ENCODE measurements around the gene EEIG1.

EEIG1 gene

DNA sequence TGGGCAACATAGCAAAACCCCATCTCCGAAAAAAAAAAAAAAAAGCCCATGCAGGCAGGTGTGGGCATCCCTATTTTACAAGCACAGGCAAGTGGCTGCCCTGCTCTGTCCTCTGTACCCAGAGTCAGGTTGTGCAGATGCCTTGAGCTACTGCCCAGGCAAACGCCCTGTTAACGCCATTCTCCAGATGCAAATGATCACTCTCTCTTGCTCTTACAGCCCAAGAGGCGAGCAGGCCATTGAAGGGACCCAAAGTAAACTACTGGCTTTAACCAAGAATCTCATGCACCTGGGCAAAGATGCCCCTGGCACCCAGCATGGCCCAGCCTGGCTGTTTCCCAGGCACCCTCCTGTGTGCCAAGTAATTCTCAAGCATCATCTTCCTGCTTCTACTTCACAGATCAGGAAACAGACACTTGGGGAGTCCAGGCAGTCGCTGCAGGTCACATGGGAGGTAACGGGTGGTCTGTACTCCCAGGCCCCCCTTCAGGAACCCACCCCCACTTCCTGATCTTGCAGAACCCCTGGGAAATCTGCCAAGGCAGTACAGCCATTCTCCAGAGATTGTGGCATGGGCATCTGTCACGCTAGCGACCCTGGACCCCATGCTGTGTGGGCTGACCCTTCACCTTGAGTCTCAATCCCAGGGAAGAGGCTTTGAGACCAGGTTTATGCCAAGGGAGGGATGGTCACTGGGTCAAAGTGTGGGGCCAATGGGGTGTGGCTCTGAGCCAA is 14.2 kb downstream of the EEIG1 start:
- peak; percentile 10 for DNase-seq
- in situ Hi-C loops (cut with HindIII; ENCODE audit: low pct_ligation_motif_present, low pct_unique_long_range_greater_than_20kb, low sequenced_read_pairs) = no loop called here

DNA sequence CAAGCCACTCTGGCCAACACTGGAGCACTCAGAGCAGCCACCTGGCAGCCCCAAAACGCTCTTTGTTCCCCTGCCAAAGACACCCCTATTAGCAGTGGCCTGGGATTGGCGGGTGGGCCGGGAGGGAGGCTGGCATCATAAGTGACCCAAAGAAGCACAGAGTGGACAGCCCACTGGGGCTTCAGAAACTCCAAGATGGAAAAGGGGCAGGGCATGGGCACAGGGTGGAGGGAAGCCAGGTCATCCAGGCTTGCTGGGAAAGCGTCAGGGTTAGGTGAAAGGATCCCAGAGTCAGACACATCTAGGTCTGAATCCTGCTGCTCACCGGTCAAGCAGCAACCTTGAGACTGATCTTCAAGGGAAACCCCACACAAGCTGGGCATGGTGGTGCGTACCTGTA is 14.8 kb downstream of the EEIG1 start:
- no peak for DNase-seq
- in situ Hi-C loops (cut with HindIII; ENCODE audit: low pct_ligation_motif_present, low pct_unique_long_range_greater_than_20kb, low sequenced_read_pairs) = no loop called here

DNA sequence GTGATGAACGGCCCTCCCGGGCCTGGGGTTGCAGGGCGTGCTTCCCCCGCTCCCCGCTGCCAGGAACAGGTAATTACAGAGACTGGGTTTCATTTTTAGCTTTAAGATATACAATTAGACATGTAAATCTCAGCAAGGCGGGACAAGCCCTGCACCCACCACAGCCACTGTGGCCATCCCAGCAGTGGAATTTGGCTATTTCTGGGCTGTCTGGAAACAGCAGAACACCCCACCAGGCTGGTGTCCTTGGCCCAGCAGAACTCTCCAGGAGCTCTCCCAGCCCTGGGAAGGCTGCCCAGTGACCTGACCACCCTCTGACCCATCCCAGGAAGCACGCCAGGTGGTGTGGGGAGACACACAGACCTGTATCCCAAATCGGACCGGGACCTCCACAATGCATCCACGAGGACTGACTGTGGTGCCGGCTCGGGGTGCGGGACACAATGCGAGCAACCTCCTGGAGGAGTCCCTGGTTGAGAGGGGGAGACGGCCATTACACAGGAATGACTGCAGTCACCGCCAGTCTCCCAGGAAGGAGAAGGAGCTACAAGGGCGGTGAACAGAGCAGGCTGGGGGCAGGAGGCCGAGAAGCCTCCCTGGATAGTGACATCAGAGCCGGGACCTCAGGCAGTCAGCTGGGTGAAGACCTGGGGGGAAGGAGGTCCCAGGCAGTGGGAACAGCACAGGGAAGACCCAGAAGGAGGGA is 17.3 kb downstream of the EEIG1 start:
- in situ Hi-C loops (cut with HindIII; ENCODE audit: low pct_ligation_motif_present, low pct_unique_long_range_greater_than_20kb, low sequenced_read_pairs) = no loop called here
- no peak for DNase-seq

DNA sequence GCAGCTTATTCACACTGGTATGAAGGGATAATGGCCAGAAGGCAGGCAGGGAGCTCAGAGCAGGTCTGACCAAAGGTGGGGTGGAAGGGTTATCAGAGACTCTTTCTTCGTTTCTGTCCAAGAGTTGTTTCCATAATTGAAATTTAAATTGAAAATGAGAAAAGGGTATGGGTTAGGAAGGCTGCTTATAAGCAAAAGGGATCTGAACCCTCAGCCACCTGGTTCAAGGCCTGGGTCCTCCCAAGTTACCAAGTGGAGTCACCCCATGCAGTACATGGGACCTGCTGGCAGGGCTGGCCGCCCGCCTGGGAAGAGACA is 17.8 kb downstream of the EEIG1 start:
- in situ Hi-C loops (cut with HindIII; ENCODE audit: low pct_ligation_motif_present, low pct_unique_long_range_greater_than_20kb, low sequenced_read_pairs) = no loop called here
- DNase-seq = no peak

DNA sequence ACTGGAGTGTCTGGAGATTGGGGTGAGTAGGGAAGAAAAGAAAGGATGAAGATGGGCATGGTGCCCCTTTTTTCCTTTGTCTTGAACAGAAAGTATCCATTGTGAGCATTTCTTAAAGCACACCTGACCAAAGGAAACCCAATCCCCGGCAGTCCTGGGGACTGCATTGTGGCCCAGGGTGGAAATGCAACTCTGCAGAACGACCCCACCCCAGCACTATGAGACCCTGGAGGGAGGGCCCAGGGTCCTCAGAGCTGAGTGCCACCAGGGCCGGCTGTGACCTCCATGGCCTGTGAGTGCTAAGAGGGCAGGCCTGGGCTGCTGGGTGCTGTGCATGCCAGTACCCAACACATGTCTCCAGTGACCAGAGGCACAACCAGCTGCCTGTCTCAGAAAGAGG is 18.5 kb downstream of the EEIG1 start:
- no peak for DNase-seq
- in situ Hi-C loops (cut with HindIII; ENCODE audit: low pct_ligation_motif_present, low pct_unique_long_range_greater_than_20kb, low sequenced_read_pairs) = no loop called here

DNA sequence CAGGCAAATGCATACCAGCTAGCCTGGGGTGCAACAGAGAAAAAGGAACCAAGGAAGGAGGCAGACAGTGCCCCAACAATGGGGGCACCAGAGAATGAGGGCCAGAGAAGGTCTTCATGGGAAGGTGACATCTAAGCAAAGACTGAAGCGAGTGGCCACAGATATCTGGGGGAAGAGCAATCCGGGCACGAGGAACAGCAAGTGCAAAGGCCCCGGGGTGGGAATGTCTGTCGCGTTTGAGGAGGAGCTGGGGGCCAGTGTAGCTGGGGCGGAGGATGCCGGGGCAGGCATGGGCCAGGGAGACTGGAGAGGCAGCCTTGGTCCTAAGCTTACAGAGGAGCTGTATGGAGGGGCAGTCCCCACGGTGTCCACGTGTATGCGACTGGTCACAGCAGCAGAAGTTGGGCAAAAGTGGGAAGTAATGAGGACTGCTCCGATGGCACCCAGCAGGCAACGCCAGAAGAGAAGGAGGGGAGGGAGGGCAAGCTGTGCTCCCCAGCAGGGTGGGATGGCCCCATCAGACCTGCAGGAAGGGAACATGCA is 19.1 kb downstream of the EEIG1 start:
- in situ Hi-C loops (cut with HindIII; ENCODE audit: low pct_ligation_motif_present, low pct_unique_long_range_greater_than_20kb, low sequenced_read_pairs) = no loop called here
- no peak for DNase-seq

DNA sequence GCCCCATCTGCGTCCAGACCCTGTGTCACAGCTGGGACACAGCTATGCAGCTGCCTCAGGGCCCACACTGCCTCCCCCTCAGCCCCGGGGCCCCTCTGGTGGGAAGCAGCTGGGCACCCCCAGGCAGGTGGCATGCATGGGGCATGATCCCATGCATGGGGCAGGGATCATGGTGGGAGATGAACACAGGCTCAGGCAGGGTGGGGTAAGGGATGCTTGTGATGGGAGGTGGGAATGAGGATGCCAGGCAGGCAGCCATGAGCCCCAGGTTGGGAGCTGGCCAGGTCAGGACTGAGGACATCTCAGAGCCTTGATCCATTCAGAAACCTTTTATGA is 19.7 kb downstream of the EEIG1 start:
- DNase-seq = no peak
- in situ Hi-C loops (cut with HindIII; ENCODE audit: low pct_ligation_motif_present, low pct_unique_long_range_greater_than_20kb, low sequenced_read_pairs) = no loop called here

DNA sequence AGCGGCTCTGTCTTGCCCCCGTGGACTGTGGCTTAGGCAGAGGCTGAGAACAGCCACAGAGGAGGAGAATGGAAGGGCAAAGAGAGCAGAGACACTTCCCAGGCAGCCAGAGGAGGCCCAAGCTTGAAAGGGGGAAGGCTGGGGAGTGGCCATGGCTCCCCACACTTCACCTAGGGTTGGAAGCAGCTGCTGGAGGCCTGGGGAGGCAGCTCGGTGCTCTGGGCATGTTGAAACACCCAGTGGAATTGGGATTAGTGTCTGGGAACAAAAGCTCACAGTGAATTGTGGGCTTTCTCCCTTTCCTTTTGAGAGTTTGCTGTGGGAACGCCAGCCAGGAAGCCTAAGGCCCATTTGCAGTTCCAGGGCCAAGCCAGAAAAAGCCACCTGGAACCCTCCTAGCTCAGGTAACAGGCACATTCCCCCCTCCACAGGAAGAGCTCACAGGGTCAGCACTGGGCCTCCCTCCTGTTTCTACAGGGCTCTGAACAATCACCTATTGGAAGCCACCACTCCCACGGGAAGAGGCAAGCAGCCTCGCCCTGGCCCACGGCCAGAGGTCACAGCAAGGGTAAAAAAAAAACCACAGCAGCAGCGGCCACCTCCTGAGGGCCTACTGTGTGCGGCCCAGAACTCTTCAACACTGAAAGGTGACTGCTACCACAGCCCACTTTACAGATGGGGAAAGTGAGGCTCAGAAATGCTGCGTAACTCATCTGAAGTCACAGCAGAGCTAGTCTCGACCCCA is 20.2 kb downstream of the EEIG1 start:
- no peak for DNase-seq
- in situ Hi-C loops (cut with HindIII; ENCODE audit: low pct_ligation_motif_present, low pct_unique_long_range_greater_than_20kb, low sequenced_read_pairs) = no loop called here

DNA sequence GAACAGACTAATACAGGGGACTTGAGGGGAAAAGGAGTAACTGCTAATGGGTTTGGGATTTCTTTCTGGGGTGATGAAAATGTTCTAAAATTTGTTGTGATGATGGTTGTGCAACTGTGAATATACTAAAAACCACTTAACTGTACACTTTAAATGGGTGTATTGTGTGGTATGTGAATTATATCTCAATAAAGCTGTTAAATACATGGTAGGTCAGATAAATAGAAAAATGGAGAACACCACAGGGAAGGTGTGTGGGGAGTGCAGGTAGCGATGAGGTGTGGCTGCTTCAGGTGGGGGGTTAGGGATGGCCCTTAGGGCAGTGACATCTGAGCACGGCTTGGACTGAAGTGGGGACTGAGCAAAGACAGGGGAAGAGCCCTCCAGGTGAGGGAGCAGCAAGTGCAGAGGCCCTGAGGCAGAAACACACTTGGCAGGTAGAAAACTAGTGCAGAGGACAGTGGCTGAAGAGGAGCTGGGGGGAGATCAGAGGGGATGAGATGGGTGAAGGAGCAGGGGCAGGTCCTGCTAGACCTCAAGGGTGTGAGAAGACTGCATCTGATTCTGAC is 20.9 kb downstream of the EEIG1 start:
- no peak for DNase-seq
- in situ Hi-C loops (cut with HindIII; ENCODE audit: low pct_ligation_motif_present, low pct_unique_long_range_greater_than_20kb, low sequenced_read_pairs) = no loop called here

DNA sequence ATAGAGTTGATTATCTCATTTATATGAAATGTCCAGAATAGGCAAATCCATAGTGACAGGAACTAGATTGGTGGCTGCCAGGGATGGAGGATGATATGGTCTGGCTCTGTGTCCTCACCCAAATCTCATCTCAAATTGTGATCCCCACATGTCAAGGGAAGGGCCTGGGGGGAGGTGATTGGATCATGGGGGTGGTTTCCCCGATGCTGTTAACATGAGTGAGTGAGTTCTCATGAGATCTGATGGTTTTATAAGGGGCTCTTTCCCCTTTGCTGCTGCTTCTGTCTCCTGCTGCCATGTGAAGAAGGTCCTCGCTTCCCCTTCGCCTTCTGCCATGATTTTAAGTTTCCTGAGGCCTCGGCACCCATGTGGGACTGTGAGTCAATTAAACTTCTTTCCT is 21.4 kb downstream of the EEIG1 start:
- in situ Hi-C loops (cut with HindIII; ENCODE audit: low pct_ligation_motif_present, low pct_unique_long_range_greater_than_20kb, low sequenced_read_pairs) = no loop called here
- no peak for DNase-seq

DNA sequence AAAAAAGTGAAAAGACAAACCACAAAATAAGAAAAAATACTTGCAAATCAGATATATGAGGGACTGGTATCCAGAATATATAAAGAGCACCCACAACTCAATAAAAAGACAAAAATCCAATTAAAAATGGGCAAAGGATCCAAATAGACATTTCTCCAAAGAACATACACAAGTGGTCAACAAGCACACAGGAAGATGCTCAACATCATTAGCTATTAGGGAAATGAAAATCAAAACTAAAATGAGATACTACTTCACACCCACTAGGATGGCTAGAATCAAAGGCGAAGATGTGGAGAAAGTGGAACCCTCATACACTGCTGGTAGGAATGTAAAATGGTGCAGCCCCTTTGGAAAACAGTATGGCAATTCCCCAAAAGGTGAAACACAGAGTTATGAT is 22.1 kb downstream of the EEIG1 start:
- in situ Hi-C loops (cut with HindIII; ENCODE audit: low pct_ligation_motif_present, low pct_unique_long_range_greater_than_20kb, low sequenced_read_pairs) = no loop called here
- no peak for DNase-seq

DNA sequence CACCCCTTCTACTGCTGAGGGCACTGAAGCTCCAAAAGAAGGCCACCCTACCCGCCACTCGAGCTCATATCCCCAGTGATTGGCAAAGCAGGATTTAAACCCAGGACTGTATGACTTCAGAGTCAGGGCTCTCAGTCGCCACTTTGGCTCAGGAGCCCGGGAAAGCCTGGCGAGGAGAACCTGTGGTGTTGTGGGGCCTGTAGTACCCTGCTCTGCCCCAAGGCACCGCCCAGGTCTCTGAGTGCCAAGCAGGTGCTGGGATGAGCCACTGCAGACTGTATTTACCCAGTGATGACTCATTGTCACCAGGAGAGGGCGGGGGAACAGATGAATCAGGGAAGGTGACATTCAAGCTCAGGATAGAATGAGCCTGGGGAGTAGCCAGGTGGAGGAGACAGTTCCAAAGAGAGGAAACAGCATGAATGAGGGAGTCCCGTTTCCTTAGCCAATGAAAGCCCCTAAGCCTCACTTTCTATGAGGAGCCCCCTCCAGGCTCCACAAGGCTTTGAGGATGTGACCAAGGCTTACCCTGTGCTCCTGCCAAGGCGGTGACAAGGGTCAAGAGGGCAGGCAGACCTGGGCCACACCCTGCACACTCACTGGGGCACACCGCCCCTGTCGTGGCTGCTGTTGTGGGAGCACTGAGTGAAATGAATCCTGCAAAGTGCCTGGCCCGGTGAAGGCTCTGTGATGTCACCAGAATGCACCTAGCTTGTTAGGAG is 25.3 kb downstream of the EEIG1 start:
- DNase-seq = peak; percentile 70
- in situ Hi-C loops (cut with HindIII; ENCODE audit: low pct_ligation_motif_present, low pct_unique_long_range_greater_than_20kb, low sequenced_read_pairs) = no loop called here

DNA sequence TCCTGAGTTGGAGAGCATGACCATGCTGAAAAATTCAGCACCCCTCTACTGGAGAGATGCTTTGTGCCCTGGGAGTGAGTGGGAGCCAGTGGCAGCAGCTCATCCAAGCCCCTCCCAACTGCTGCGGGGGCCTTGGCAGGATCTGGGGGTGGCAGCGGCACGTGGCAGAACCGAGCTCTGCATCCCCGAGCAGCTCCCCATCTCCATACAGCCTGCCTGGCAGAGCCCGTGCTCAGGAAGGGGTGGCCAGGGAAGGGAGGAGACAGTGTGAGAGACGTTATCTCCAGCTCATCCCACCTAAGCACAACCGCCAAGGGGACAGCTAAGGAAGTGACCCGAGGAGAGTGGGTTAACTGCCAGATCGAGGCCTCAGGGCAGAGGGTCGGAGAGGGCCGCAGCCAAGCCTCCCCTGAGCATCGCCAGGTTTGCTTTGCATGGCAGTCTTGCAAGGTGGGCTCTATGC is 25.9 kb downstream of the EEIG1 start:
- no peak for DNase-seq
- in situ Hi-C loops (cut with HindIII; ENCODE audit: low pct_ligation_motif_present, low pct_unique_long_range_greater_than_20kb, low sequenced_read_pairs) = no loop called here

DNA sequence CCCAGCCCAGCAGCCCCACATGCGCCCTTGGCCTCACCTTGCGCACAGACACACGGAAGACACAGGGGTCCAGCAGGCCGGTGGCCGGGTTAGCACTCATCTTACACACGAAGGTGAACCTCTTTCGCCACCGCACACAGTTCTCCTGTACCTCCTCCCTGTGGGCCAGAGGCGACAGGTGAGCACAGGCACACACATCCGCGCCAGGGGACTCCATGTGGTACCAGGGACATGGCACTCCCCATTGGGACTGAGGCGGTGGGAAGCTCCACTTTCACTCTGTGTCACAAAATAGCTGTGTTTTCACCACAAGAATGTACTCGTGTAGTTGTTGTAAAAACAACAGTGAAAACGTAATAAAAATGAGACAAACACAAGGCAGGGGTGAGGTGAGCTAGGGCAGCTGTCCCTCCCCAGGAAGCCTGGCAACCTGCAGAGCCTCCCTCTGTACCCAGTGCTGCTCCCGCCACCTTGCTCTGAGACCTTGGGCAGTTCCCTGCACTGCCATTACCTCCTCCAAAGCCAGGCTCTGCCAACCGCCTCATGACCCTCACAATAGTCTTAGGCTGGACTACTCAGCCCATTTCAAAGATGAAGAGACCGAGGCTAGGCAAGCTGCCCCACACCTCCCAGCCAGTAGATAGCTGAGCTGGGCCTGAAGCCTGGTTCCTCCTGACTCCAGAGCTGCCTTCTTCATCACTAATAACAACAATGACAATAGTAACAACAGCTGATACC is 26.9 kb downstream of the EEIG1 start:
- in situ Hi-C loops (cut with HindIII; ENCODE audit: low pct_ligation_motif_present, low pct_unique_long_range_greater_than_20kb, low sequenced_read_pairs) = no loop called here
- DNase-seq = no peak

DNA sequence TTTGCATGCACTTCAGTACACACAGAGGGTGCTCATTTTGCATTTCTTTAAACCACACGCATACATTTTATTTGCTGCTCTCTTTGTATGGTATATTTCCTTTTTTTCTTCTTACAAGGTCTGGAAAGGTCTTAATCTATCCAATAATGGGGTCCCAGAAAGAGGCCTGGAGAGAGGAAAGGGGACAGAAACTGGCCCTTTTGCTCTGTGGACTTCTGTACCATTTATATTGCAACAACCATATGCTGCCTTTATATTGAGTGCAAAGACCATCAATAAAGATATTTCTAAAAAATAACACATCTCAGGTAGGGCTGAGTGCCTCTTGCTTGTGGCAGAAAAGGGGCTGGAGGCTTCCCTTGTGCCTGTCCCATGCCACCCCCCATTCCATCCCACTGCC is 27.6 kb downstream of the EEIG1 start:
- in situ Hi-C loops (cut with HindIII; ENCODE audit: low pct_ligation_motif_present, low pct_unique_long_range_greater_than_20kb, low sequenced_read_pairs) = no loop called here
- DNase-seq = no peak

DNA sequence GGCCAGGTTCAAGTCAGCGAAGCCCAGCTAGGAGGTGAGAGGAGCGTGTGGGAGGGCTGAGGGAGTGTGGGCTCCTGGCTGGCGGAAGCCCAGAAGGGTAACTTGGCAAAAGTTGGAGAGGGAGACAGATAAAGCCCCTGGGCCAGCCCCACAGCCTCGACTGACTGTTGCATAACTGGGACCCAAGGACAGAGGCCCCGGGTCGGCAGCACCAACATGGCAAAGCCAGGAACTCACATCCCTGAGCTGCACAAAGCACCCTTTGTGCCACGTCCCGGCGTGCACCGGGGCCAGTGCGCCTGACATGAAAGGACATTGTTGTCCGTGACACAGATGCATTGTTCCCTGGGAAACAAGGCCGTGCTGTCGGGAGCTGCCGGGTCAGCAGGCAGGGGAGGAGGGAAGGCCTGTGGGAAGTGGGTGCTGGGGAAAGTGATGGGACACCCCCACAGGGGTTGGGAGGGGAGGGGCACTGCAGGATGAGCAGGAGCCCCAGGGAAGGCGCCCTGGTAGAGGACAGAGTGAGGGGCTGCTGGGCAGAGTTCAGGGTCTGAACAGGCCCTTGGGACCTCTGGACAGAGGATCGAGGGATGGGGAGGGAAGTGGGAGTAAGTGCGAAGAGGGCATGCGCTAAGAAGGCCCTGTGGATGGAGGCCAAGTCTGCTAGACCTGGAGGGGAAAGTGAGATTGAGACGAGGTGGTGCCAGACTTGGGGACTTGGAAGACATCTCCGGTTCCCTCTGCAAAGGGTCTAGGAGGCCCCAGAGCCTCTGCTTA is 30.1 kb downstream of the EEIG1 start:
- in situ Hi-C loops (cut with HindIII; ENCODE audit: low pct_ligation_motif_present, low pct_unique_long_range_greater_than_20kb, low sequenced_read_pairs) = no loop called here
- no peak for DNase-seq

DNA sequence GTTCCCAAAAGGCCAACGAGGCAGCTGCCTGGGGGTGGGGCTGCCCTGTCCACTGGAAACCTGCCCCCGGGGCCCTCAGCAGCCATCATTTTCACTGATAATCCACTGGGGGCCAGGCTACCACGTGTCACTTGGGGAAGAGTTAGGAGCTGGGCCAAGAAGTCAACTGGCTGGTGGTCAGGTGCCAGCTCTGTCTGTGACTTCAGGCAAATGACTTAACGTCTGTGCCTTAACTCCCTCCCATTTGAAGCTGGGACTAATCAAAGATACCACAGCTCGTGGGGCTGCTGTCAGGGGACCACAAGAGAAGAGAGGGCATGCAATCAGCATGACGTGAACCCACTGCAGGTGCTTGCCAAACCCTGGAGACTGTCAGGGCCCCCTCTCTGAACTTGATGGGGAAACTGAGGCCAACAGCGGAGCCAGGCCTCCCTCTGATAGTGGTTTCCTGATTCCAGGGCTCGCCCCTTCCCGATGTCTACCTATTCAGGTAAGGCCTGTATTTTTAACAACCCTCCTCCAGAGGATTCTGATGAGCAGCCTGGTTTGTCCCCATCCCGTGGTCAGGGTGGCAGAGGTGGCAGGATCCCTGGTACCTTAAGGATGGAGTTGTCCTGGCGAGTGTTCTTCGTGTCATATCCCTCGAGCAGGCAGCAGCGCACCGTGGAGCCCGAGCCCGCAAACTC is 30.8 kb downstream of the EEIG1 start:
- in situ Hi-C loops (cut with HindIII; ENCODE audit: low pct_ligation_motif_present, low pct_unique_long_range_greater_than_20kb, low sequenced_read_pairs) = no loop called here
- no peak for DNase-seq
